GM18505 (cell line): ENCODE measurements around the gene NMRK1.

Experiments
- ATAC-seq: cut with Tn5 transposase; IDR thresholded peaks from one replicate; pipeline ENCODE4 v1.9.1; 2021; ENCODE audit not compliant: unreplicated experiment
- POLR2A ChIP-seq: IDR thresholded peaks from 4 replicates; pipeline ENCODE4 v1.6.1; 2011; ENCODE audit warnings: borderline replicate concordance; ENCODE audit not compliant: insufficient read depth, insufficient read length; ENCODE audit errors: extremely low read depth

NMRK1 gene

DNA sequence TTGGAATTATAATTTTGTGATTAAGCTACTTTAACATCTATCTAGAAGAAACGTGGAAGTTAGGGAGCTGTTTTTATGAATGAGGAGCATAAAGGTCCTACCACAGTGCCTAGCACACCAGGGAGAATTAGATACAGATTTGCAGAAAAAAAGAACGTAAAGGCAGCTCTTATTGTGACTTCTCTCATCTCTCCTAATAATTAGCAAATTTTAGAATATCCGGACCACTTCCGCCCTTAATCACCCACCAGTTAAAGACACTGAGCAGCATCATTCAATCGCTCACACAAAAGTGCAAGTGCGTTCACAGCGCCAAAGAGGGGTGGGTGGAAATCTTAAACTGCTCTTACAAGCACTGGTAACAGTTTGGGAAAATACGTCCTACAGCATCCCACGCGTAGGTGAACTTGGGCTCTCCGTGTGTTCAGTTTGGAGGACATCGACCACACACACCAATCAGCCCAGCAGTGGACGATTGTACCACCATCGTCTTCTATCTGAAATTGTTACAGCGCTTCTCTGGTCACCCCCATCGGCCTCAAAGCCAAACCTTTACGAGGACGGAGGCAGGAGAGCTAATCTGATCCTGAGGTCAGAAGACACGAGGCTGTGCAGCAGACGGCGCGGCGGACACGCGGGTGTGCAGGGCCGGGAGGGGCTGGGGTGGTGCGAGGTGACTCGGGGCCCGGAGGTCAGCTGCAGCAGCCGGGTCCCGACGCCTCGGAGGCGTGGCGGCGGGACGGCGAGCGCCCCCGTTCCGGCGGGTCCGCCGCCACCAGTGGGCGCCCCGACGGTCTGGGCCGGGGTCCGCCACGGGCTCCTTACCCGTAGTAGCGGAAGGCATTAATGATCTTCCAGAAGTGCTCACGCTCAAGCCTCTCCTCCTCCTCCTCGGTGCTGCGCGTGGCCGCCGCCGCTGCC lies 60.5 kb downstream of the NMRK1 start:
- no peak for TF ChIP-seq POLR2A
- ATAC-seq, result peak; percentile 49

DNA sequence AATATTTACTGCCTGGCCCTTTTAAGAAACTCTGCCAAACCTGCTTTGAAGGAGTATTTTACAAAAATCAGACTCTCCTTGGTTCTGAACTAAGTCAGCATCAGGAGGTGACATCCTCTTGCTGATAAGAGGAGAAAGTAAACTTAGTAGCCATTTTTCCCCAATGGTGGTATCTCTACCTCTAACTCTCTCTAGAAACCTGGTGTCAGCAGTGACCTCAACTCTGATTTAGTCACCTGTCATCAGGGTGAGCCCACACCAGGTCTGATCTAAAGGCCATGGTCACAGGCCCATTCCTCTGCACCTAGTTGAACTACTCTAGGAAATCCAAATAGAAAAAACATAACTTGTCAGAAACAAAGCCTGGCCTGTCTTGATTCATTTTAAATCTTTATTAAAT lies 64.1 kb downstream of the NMRK1 start:
- no peak for TF ChIP-seq POLR2A
- ATAC-seq, result no peak

DNA sequence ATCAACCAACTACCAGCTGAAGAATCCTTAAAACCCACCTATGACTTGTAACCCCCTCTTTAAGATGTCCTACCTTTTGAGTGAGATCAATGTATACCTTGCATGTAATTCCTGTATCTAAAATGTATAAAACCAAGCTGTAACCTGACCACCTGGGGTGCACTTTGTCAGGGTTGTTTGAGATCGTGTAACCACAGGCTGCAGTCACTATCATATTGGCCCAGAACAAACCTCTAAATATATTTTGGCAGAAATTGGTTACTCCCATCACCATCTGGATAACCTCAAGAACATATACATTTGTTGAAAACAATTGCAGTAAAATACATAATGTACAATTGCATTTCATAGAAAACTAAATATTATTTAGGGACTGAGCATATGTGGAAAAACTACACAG lies 68.3 kb downstream of the NMRK1 start:
- TF ChIP-seq POLR2A, result no peak
- no peak for ATAC-seq

DNA sequence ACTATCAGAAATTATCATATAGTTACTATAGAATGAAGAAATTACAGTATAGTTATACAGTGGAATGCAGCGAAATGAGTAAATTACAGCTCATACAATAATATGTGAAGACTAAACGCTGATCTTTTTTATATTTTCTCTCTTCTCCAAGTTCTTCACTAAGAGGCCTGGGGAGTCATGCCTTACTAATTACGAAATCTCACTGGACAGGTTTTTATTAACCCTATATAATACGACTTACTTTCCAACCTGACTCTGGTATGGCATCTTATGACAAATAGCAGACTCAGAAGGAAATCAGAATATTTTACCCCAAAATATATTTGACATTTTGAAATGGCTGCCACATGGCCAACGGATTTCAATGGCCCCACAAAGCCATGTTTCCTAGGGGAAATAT lies 68.9 kb downstream of the NMRK1 start:
- no peak for TF ChIP-seq POLR2A
- ATAC-seq, result no peak

DNA sequence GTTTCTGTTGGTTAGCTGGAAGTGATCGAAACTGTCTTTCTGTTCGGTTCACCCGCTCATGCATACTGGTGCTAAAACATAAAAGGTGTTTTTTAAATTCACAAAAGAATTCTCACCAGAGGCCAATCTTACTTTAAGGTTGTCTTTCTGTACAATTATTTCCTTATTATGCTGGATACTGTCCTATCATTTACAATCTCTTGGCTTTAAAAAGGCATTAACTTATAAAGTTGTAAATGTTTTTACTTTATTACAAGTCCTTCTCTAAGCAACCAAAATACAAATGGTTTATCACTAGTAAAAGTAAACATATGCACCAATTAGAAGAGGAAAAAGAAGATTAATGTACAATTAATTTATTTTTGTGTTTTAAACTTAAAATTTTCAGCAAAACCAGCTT lies 70.6 kb downstream of the NMRK1 start:
- ATAC-seq, result no peak
- TF ChIP-seq POLR2A, result no peak

DNA sequence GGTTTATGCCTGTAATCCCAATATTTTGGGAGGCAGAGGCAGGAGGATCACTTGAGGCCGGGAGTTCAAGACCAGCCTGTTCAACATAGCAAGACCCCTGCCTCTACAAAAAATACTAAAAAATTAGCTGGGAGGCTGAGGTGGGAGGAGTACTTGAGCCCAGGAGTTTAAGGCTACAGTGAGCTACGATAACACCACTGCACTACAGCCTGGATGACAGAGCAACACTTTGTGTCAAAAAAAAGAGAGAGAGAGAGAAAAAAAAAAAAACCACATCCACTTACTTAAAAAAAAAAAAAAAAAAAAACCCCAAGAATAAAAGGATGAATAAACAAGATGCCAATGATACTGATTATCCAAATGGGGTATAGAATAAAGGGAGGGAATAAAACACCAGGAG lies 74.2 kb downstream of the NMRK1 start:
- no peak for TF ChIP-seq POLR2A
- no peak for ATAC-seq
